Measurements from ENCODE around the gene EPS8.

Gene EPS8

GRCh38 chr12:15716581-15716980, 72.6 kb downstream of the EPS8 start:
- Histone ChIP-seq H3K4me1 (peaks cover 0 to 98% (median 53%) of the 10 kb centered on the region in 4 donors), H3K9me3 (no peaks in the 10 kb centered on the region), H3K27me3 (no peaks in the 10 kb centered on the region), H3K36me3 (no peaks in the 10 kb centered on the region), H3K27ac (no peak overlapping the region), H3K4me3 (no peak overlapping the region)
- no peak for DNase-seq
- no peak for TF ChIP-seq CTCF (IDR thresholded peaks at IDR 0.05)
- intact Hi-C loops (cut with DNase I; ENCODE audit: low total_unique reads): no loop called here

GRCh38 chr12:15714256-15714655, 74.9 kb downstream of the EPS8 start:
- DNase-seq: no peak
- intact Hi-C loops (cut with DNase I; ENCODE audit: low total_unique reads): no loop called here
- Histone ChIP-seq H3K27me3 (no peaks in the 10 kb centered on the region), H3K27ac (peak overlapping the region in 1 of 2 donors; percentile 4), H3K9me3 (no peaks in the 10 kb centered on the region), H3K4me1 (peaks cover 0 to 98% (median 49%) of the 10 kb centered on the region in 4 donors), H3K36me3 (no peaks in the 10 kb centered on the region), H3K4me3 (no peak overlapping the region)
- TF ChIP-seq CTCF (IDR thresholded peaks at IDR 0.05): no peak

- H3K27ac ChIP-seq: peak overlapping the region; percentile 35 to 47
- peak in 1 of 2 donors; percentile 72 for DNase-seq
- no peaks in the 10 kb centered on the region for H3K9me3 ChIP-seq
- peak overlapping the region in 1 of 2 donors; percentile 0 for H3K4me3 ChIP-seq
- no peaks in the 10 kb centered on the region for H3K27me3 ChIP-seq
- intact Hi-C loops (cut with DNase I; ENCODE audit: low total_unique reads): no loop called here
- TF ChIP-seq CTCF (IDR thresholded peaks at IDR 0.05): no peak
- H3K4me1 ChIP-seq: peaks cover 0 to 98% (median 48%) of the 10 kb centered on the region in 4 donors
- no peaks in the 10 kb centered on the region for H3K36me3 ChIP-seq
Observed at GRCh38 chr12:15712823-15713660, 76.1 kb downstream of the EPS8 start.

GRCh38 chr12:15712160-15712559, 77.0 kb downstream of the EPS8 start:
- Histone ChIP-seq H3K4me3 (peak overlapping the region; percentile 0 to 2), H3K27ac (peak overlapping the region; percentile 35 to 47), H3K4me1 (peaks cover 0 to 98% (median 48%) of the 10 kb centered on the region in 4 donors), H3K9me3 (no peaks in the 10 kb centered on the region), H3K36me3 (no peaks in the 10 kb centered on the region), H3K27me3 (no peaks in the 10 kb centered on the region)
- TF ChIP-seq CTCF (IDR thresholded peaks at IDR 0.05): no peak
- DNase-seq: no peak
- intact Hi-C loops (cut with DNase I; ENCODE audit: low total_unique reads): no loop called here

GRCh38 chr12:15710860-15711510, 78.2 kb downstream of the EPS8 start:
- peak overlapping the region; percentile 29 to 47 for H3K27ac ChIP-seq
- no peak for TF ChIP-seq CTCF (IDR thresholded peaks at IDR 0.05)
- no peaks in the 10 kb centered on the region for H3K27me3 ChIP-seq
- no peaks in the 10 kb centered on the region for H3K9me3 ChIP-seq
- no peak for DNase-seq
- H3K36me3 ChIP-seq: no peaks in the 10 kb centered on the region
- H3K4me3 ChIP-seq: no peak overlapping the region
- intact Hi-C loops (cut with DNase I; ENCODE audit: low total_unique reads): no loop called here
- H3K4me1 ChIP-seq: peaks cover 0 to 98% (median 50%) of the 10 kb centered on the region in 4 donors
